SKM-1 (cell line): ENCODE data around the gene CCL8.

Source experiments
- DNase-seq: peaks from one replicate; lab custom pipeline; 2025; ENCODE audit not compliant: unreplicated experiment; lab: John Stamatoyannopoulos, UW

The CCL8 gene

GRCh38 chr17:34319039-34319483 lies at the start of gene CCL8:
Gene CCL8, plus strand, starts transcription at chr17:34319435. Its CDS starts 67 bp downstream, at chr17:34319502.
- DNase-seq: no peak

GRCh38 chr17:34269969-34270368 lies 49.3 kb upstream of the CCL8 start, which contains the start of gene CCL7:
Gene CCL7, plus strand, starts transcription at chr17:34270221. Its CDS starts 70 bp downstream, at chr17:34270291.
- no peak for DNase-seq

GRCh38 chr17:34275881-34276280 lies 43.4 kb upstream of the CCL8 start:
- DNase-seq: no peak

GRCh38 chr17:34276826-34277225 lies 42.4 kb upstream of the CCL8 start:
- DNase-seq: no peak

- DNase-seq: no peak
Measured at GRCh38 chr17:34283571-34283970, 35.7 kb upstream of the CCL8 start.

GRCh38 chr17:34285286-34285792 lies 33.9 kb upstream of the CCL8 start, which contains the start of gene CCL11:
Gene CCL11, plus strand, starts transcription at chr17:34285742. Its CDS starts 67 bp downstream, at chr17:34285809.
- no peak for DNase-seq

- DNase-seq: no peak
Measured at GRCh38 chr17:34287875-34288274, 31.4 kb upstream of the CCL8 start.

- no peak for DNase-seq
Measured at GRCh38 chr17:34290586-34290985, 28.6 kb upstream of the CCL8 start.

GRCh38 chr17:34291721-34292348 lies 27.4 kb upstream of the CCL8 start:
- DNase-seq: no peak

GRCh38 chr17:34299027-34299426 lies 20.2 kb upstream of the CCL8 start:
- no peak for DNase-seq

- no peak for DNase-seq
Measured at GRCh38 chr17:34299956-34300577, 19.2 kb upstream of the CCL8 start.

- DNase-seq: no peak
Measured at GRCh38 chr17:34300652-34301370, 18.4 kb upstream of the CCL8 start.

GRCh38 chr17:34301986-34302385 lies 17.2 kb upstream of the CCL8 start:
- no peak for DNase-seq

GRCh38 chr17:34302636-34303035 lies 16.6 kb upstream of the CCL8 start:
- DNase-seq: no peak

GRCh38 chr17:34303606-34304005 lies 15.6 kb upstream of the CCL8 start:
- no peak for DNase-seq

- DNase-seq: no peak
Measured at GRCh38 chr17:34305061-34305460, 14.2 kb upstream of the CCL8 start.

GRCh38 chr17:34305606-34306005 lies 13.6 kb upstream of the CCL8 start:
- no peak for DNase-seq

- DNase-seq: no peak
Measured at GRCh38 chr17:34306466-34306865, 12.8 kb upstream of the CCL8 start.

- DNase-seq: no peak
Measured at GRCh38 chr17:34307110-34307509, 12.1 kb upstream of the CCL8 start.

GRCh38 chr17:34308371-34308770 lies 10.9 kb upstream of the CCL8 start:
- DNase-seq: no peak

GRCh38 chr17:34311291-34311690 lies 7.9 kb upstream of the CCL8 start:
- no peak for DNase-seq

GRCh38 chr17:34312080-34312479 lies 7.2 kb upstream of the CCL8 start:
- no peak for DNase-seq
